Mesenchymal stem cell (in vitro differentiated cells and primary cell): ENCODE data around the gene PAWR.
A peak's percentile ranks its signal among the peaks of the same experiment; 100 is the strongest.

Experiments used
- DNase-seq: peaks from one replicate; pipeline ENCODE4 v3.0.0-alpha.2; 2013
- H2AFZ ChIP-seq: one replicate; pipeline ENCODE4 v1.6.1; 2013; ENCODE audit warnings: low read depth, mild to moderate bottlenecking, control low read depth, inconsistent platforms, low read length, moderate library complexity
- H2AK5ac ChIP-seq: 2 replicates; pipeline ENCODE4 v1.6.1; 2013; ENCODE audit warnings: low read length, moderate library complexity, mild to moderate bottlenecking, inconsistent platforms; ENCODE audit not compliant: severe bottlenecking
- H2BK120ac ChIP-seq: one replicate; pipeline ENCODE4 v1.6.1; 2013; ENCODE audit warnings: low read depth, mild to moderate bottlenecking, inconsistent platforms, low read length, moderate library complexity
- H2BK12ac ChIP-seq, 2 experiments: one replicate each; pipeline ENCODE4 v1.6.1; 2013; ENCODE audit warnings: inconsistent platforms in 2 of 2, low read length in 2 of 2, mild to moderate bottlenecking in 2 of 2, moderate library complexity in 2 of 2, control low read depth in 1 of 2
- H2BK15ac ChIP-seq: one replicate; pipeline ENCODE4 v1.6.1; 2013; ENCODE audit warnings: mild to moderate bottlenecking, low read depth, inconsistent platforms; ENCODE audit not compliant: poor library complexity, severe bottlenecking
- H2BK5ac ChIP-seq: 2 replicates; pipeline ENCODE4 v1.6.1; 2013; ENCODE audit warnings: low read depth, mild to moderate bottlenecking, low read length, control low read depth, inconsistent platforms; ENCODE audit not compliant: poor library complexity, severe bottlenecking
- H3K14ac ChIP-seq, 2 experiments: one replicate each; pipeline ENCODE4 v1.6.1; 2013; ENCODE audit warnings: inconsistent platforms in 2 of 2, low read length in 2 of 2, control low read depth in 1 of 2, mild to moderate bottlenecking in 1 of 2, moderate library complexity in 1 of 2
- H3K18ac ChIP-seq, 2 experiments: one replicate each; pipeline ENCODE4 v1.6.1; 2013; ENCODE audit warnings: inconsistent platforms in 2 of 2, low read length in 2 of 2, control low read depth in 1 of 2, low read depth in 1 of 2, mild to moderate bottlenecking in 1 of 2
- H3K23ac ChIP-seq, 2 experiments: one replicate each; pipeline ENCODE4 v1.6.1; 2013; ENCODE audit warnings: inconsistent platforms in 2 of 2, low read length in 2 of 2, mild to moderate bottlenecking in 2 of 2, moderate library complexity in 2 of 2, control low read depth in 1 of 2
- H3K27ac ChIP-seq: 2 replicates; pipeline ENCODE4 v1.5.1; 2013; ENCODE audit warnings: mild to moderate bottlenecking, moderate library complexity, low read length, control low read depth, inconsistent platforms; ENCODE audit not compliant: poor library complexity, severe bottlenecking
- H3K27me3 ChIP-seq, 2 experiments: 2 replicates each; pipeline versions ENCODE4 v1.6.1 to v1.7.0; 2013; ENCODE audit warnings: low read length in 2 of 2, mild to moderate bottlenecking in 2 of 2, moderate library complexity in 2 of 2, control low read depth in 1 of 2, inconsistent platforms in 1 of 2; ENCODE audit not compliant: control insufficient read depth in 1 of 2, insufficient read depth in 1 of 2
- H3K36me3 ChIP-seq, 2 experiments: 2 replicates each; pipeline versions ENCODE4 v1.6.1 to v1.7.0; 2013; ENCODE audit warnings: low read length in 2 of 2, control low read depth in 1 of 2, inconsistent platforms in 1 of 2, low read depth in 1 of 2, mild to moderate bottlenecking in 1 of 2; ENCODE audit not compliant: insufficient read depth in 2 of 2, control insufficient read depth in 1 of 2
- H3K4ac ChIP-seq, 2 experiments: one replicate each; pipeline ENCODE4 v1.6.1; 2013; ENCODE audit warnings: inconsistent platforms in 2 of 2, low read length in 2 of 2, mild to moderate bottlenecking in 2 of 2, moderate library complexity in 2 of 2, control low read depth in 1 of 2, low read depth in 1 of 2
- H3K4me1 ChIP-seq: 2 replicates; pipeline ENCODE4 v1.6.1; 2013; ENCODE audit warnings: low read depth, low read length, control low read depth; ENCODE audit not compliant: control insufficient read depth, insufficient read depth
- H3K4me2 ChIP-seq: 2 replicates; pipeline ENCODE4 v1.6.1; 2013; ENCODE audit warnings: low read length, mild to moderate bottlenecking, inconsistent platforms; ENCODE audit not compliant: poor library complexity, severe bottlenecking
- H3K4me3 ChIP-seq, 2 experiments: 2 replicates each; pipeline versions ENCODE4 v1.5.1 to v1.7.0; 2013; ENCODE audit warnings: low read length in 2 of 2, mild to moderate bottlenecking in 2 of 2, control low read depth in 1 of 2, low read depth in 1 of 2; ENCODE audit not compliant: insufficient read depth in 1 of 2
- H3K79me1 ChIP-seq: replicated peaks from 2 replicates; pipeline ENCODE4 v1.6.1; 2013; ENCODE audit warnings: mild to moderate bottlenecking, control low read depth, low read length, inconsistent platforms; ENCODE audit not compliant: poor library complexity, severe bottlenecking
- H3K9ac ChIP-seq: 2 replicates; pipeline ENCODE4 v1.7.0; 2013; ENCODE audit warnings: mild to moderate bottlenecking, low read length, moderate library complexity
- H3K9me3 ChIP-seq: 2 replicates; pipeline ENCODE4 v1.7.0; 2013; ENCODE audit warnings: mild to moderate bottlenecking, low read length; ENCODE audit not compliant: control insufficient read depth
- H4K8ac ChIP-seq: one replicate; pipeline ENCODE4 v1.6.1; 2013; ENCODE audit warnings: inconsistent platforms, mild to moderate bottlenecking, low read length, moderate library complexity
- H4K91ac ChIP-seq: one replicate; pipeline ENCODE4 v1.6.1; 2013; ENCODE audit warnings: mild to moderate bottlenecking, low read length, inconsistent platforms
- WGBS: methylation state at CpG from one replicate; pipeline ENCODE4 v1.1.7; 2013; ENCODE audit warnings: mixed read lengths; 5-methylcytosine and 5-hydroxymethylcytosine counted together

The PAWR gene

GRCh38 chr12:79573820-79574219 lies 116.9 kb downstream of the PAWR start:
- no peak overlapping the region for H4K8ac ChIP-seq
- no peak overlapping the region for H3K4me3 ChIP-seq
- H3K9me3 ChIP-seq, result no peaks in the 10 kb centered on the region
- 96% methylated on average over 22 of the region's 22 CpGs for WGBS
- no peak overlapping the region for H2BK5ac ChIP-seq
- H3K23ac ChIP-seq, result no peak overlapping the region
- no peak overlapping the region for H2BK120ac ChIP-seq
- H3K79me1 ChIP-seq, result peaks cover 14% of the 10 kb centered on the region
- H3K9ac ChIP-seq, result no peak overlapping the region
- no peak overlapping the region for H2AFZ ChIP-seq
- no peak overlapping the region for H2AK5ac ChIP-seq
- no peaks in the 10 kb centered on the region for H3K27me3 ChIP-seq
- H3K4ac ChIP-seq, result no peak overlapping the region
- no peak overlapping the region for H2BK15ac ChIP-seq
- H2BK12ac ChIP-seq, result no peak overlapping the region
- no peak overlapping the region for H3K4me2 ChIP-seq
- H4K91ac ChIP-seq, result no peak overlapping the region
- no peak for DNase-seq
- no peak overlapping the region for H3K27ac ChIP-seq
- no peak overlapping the region for H3K18ac ChIP-seq
- H3K14ac ChIP-seq, result no peak overlapping the region
- H3K36me3 ChIP-seq, result peaks cover 0 to 34% of the 10 kb centered on the region in 2 experiments
- peaks cover 3% of the 10 kb centered on the region for H3K4me1 ChIP-seq

GRCh38 chr12:79569679-79570078 lies 121.1 kb downstream of the PAWR start:
- H3K23ac ChIP-seq, result peak overlapping the region in 1 of 2 experiments; percentile 42
- H3K9ac ChIP-seq, result no peak overlapping the region
- H3K14ac ChIP-seq, result no peak overlapping the region
- H3K4ac ChIP-seq, result no peak overlapping the region
- peaks cover 20% of the 10 kb centered on the region for H3K79me1 ChIP-seq
- H2BK15ac ChIP-seq, result no peak overlapping the region
- H3K18ac ChIP-seq, result peak overlapping the region in 1 of 2 experiments; percentile 64
- no peak overlapping the region for H2AK5ac ChIP-seq
- no peak overlapping the region for H3K4me3 ChIP-seq
- DNase-seq, result no peak
- H4K8ac ChIP-seq, result no peak overlapping the region
- H2BK12ac ChIP-seq, result peak overlapping the region in 1 of 2 experiments; percentile 72
- no peaks in the 10 kb centered on the region for H3K9me3 ChIP-seq
- H3K36me3 ChIP-seq, result peaks cover 0 to 43% of the 10 kb centered on the region in 2 experiments
- no peak overlapping the region for H3K27ac ChIP-seq
- H3K4me1 ChIP-seq, result peaks cover 3% of the 10 kb centered on the region
- H3K4me2 ChIP-seq, result no peak overlapping the region
- no peak overlapping the region for H2BK120ac ChIP-seq
- 99% methylated on average over 3 of the region's 3 CpGs for WGBS
- no peaks in the 10 kb centered on the region for H3K27me3 ChIP-seq
- no peak overlapping the region for H4K91ac ChIP-seq
- H2BK5ac ChIP-seq, result no peak overlapping the region
- no peak overlapping the region for H2AFZ ChIP-seq

- no peak overlapping the region for H3K14ac ChIP-seq
- H3K4me2 ChIP-seq, result no peak overlapping the region
- H3K27me3 ChIP-seq, result no peaks in the 10 kb centered on the region
- H2AK5ac ChIP-seq, result no peak overlapping the region
- H2BK15ac ChIP-seq, result no peak overlapping the region
- DNase-seq, result no peak
- H3K4ac ChIP-seq, result no peak overlapping the region
- H3K79me1 ChIP-seq, result peaks cover 30% of the 10 kb centered on the region
- peak overlapping the region in 1 of 2 experiments; percentile 31 for H2BK12ac ChIP-seq
- H3K36me3 ChIP-seq, result peaks cover 0 to 42% of the 10 kb centered on the region in 2 experiments
- no peak overlapping the region for H4K91ac ChIP-seq
- H3K18ac ChIP-seq, result peak overlapping the region in 1 of 2 experiments; percentile 11
- H4K8ac ChIP-seq, result no peak overlapping the region
- 94% methylated on average over 1 of the region's 1 CpG for WGBS
- H3K27ac ChIP-seq, result no peak overlapping the region
- peaks cover 3% of the 10 kb centered on the region for H3K4me1 ChIP-seq
- no peaks in the 10 kb centered on the region for H3K9me3 ChIP-seq
- H2BK120ac ChIP-seq, result no peak overlapping the region
- H3K9ac ChIP-seq, result no peak overlapping the region
- H3K23ac ChIP-seq, result peak overlapping the region in 1 of 2 experiments; percentile 5
- no peak overlapping the region for H3K4me3 ChIP-seq
- no peak overlapping the region for H2AFZ ChIP-seq
- no peak overlapping the region for H2BK5ac ChIP-seq
Measured at GRCh38 chr12:79567175-79567563, 123.6 kb downstream of the PAWR start.

- WGBS, result 62% methylated on average over 3 of the region's 4 CpGs
- no peak overlapping the region for H4K91ac ChIP-seq
Measured at GRCh38 chr12:79566452-79567174, 124.2 kb downstream of the PAWR start.

More at GRCh38 chr12:79566452-79567174, 124.2 kb downstream of the PAWR start:
- H3K9ac ChIP-seq, result no peak overlapping the region
- no peak overlapping the region for H2AFZ ChIP-seq
- H2BK120ac ChIP-seq, result no peak overlapping the region
- H3K79me1 ChIP-seq, result peaks cover 28% of the 10 kb centered on the region
- peaks cover 3% of the 10 kb centered on the region for H3K4me1 ChIP-seq
- H3K4ac ChIP-seq, result no peak overlapping the region
- H3K36me3 ChIP-seq, result peaks cover 0 to 44% of the 10 kb centered on the region in 2 experiments
- no peak overlapping the region for H3K14ac ChIP-seq
- no peak overlapping the region for H4K8ac ChIP-seq
- DNase-seq, result peak; percentile 69
- no peak overlapping the region for H2BK12ac ChIP-seq
- H3K27ac ChIP-seq, result peak overlapping the region; percentile 36
- no peak overlapping the region for H3K4me3 ChIP-seq
- H3K4me2 ChIP-seq, result no peak overlapping the region
- H3K9me3 ChIP-seq, result no peaks in the 10 kb centered on the region
- no peak overlapping the region for H2AK5ac ChIP-seq
- no peak overlapping the region for H2BK15ac ChIP-seq
- H2BK5ac ChIP-seq, result no peak overlapping the region
- no peak overlapping the region for H3K23ac ChIP-seq
- H3K18ac ChIP-seq, result peak overlapping the region in 1 of 2 experiments; percentile 62
- H3K27me3 ChIP-seq, result no peaks in the 10 kb centered on the region
